ENCODE measurements around the gene NUP42.

GRCh38 chr7:23242321-23242720 is 60.5 kb downstream of the NUP42 start:
- no peak for TF ChIP-seq ATF3 (CRISPR knock-in tag; conservative IDR thresholded peaks at IDR 0.05)
- TF ChIP-seq CTCF (IDR thresholded peaks at IDR 0.05) = no peak
- no peak for TF ChIP-seq ZNF416 (CRISPR knock-in tag; IDR thresholded peaks at IDR 0.05)
- TF ChIP-seq RORB (CRISPR knock-in tag; IDR thresholded peaks at IDR 0.05) = no peak
- TF ChIP-seq USF2 (CRISPR knock-in tag; IDR thresholded peaks at IDR 0.05) = no peak
- no peak for TF ChIP-seq USF1 (CRISPR knock-in tag; IDR thresholded peaks at IDR 0.05)
- TF ChIP-seq GTF2I (CRISPR knock-in tag; conservative IDR thresholded peaks at IDR 0.05) = no peak
- TF ChIP-seq SP1 (CRISPR knock-in tag; conservative IDR thresholded peaks at IDR 0.05) = no peak
- TF ChIP-seq MLX (CRISPR knock-in tag; IDR thresholded peaks at IDR 0.05) = no peak
